ENCODE data around the gene ECM1. TPM values are rescaled to one million over a fixed set of nuclear protein-coding genes. Genes with fewer than 3 reads are reported as not detected.

ECM1 gene
- total RNA-seq, 1 donor from 2014 or later, result 10.8 TPM

DNA sequence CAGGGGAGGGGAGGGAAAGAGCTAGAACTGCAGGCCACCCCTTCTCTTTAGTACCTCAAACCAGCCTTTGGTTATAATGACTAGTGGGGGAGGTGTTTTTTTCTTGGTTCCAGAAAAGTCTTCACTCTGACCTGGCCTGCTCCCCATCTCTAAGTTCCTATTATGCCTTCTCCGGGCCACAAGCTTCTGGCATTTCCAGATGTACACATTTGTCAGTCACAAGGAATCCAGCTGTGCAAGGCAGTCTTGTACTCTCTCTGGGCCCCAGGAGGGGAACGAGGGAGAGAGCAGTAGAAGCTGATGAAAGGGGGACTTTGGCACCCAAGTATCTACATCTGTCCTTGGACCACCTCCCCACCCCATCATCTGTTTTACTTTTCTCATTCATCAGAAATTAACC lies 4.9 kb downstream of the ECM1 start:
- no peak for DNase-seq (ENCODE audit: low spot score)

DNA sequence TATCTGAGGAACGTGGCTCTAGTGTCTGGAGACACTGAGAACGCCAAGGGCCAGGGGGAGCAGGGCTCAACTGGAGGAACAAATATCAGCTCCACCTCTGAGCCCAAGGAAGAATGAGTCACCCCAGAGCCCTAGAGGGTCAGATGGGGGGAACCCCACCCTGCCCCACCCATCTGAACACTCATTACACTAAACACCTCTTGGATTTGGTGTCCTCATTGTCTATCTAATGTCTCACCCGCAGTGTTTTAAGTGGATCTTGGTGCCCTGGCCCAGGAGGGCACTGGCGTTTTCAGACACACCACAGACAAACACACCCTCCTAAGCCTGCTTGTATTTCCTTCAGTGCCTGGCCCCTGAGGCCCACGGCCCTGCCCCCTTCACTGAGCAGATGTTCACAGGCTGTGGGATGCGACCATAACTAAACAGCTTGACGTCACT lies 5.5 kb downstream of the ECM1 start:
- no peak for DNase-seq (ENCODE audit: low spot score)

DNA sequence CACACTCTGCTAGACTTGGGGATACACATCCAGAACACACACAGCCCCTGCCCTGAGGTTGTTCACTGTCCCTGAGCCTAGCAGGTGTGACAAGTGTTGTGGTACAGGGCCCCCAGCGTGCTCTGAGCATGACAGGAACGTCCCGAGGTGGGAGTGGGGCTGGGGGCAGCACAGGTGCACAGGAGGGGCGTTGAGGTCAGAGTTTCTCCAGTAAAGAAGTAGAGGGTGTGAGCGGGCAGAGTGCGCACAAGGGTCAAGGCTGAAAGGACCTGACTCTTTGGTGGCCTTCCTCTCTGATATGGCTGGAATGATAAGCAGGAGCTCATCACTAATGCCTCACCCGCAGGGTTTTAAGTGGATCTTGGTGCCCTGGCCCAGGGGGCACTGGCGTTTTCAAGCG lies 6.4 kb downstream of the ECM1 start:
- DNase-seq (ENCODE audit: low spot score), result no peak

DNA sequence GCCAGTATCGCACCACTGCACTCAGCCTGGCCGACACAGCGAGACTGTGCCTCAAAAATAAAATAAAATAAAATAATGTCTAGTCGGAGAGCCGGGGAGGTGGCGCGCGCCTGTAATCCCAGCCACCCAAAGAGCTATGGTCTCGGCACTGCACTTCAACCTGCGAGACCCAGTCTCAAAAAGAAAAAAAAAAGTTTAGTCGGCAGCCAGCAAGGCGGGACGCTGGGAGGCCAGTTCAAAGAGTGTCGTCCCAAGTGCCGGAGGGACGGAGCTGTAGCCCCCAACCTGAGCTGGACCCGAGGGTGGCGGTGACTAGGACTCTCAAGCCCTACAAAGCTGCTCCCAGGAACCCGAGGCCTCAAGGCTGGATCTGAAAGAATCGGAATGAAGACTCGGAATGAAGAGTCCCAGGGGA lies 7.0 kb downstream of the ECM1 start:
- DNase-seq (ENCODE audit: low spot score), result no peak

DNA sequence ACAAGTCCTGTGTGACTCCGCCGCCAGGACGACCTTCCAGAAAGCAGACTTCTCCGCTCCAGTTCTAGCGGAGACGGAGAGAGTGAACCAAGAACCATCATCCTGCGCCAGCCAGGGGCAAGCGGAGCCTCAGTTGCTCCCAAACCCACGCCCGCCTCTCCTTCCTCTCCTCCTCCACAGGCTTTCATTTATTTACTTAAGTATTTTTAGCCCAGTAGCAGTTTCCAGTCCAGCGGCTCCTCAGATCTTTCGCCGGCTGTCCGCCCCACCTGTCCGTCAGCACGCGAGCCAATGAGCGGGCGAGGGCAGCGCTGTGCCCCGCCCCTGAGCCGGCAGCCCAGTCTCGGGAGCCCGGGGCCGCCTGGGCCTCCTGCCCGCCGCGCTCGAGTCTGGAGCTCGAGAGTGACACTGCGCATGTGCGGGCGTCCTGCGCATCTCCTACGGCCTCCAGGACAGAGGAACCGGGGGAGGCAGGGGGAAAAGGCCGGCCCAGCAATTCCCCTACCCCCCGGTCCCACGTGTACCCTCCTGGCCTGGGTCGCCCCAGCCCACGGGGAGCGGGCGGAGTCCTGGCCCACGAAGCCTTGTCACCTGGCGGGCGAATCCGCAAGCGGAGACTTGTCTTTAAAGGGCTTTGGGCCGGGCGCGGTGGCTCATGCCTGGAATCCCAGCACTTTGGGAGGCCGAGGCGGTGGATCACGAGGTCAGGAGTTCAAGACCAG lies 7.6 kb downstream of the ECM1 start, which contains the start of gene FALEC:
FALEC (plus strand) TSS at position 425 of the 722 bp plus-strand sequence.
- peak; percentile 94 for DNase-seq (ENCODE audit: low spot score)

DNA sequence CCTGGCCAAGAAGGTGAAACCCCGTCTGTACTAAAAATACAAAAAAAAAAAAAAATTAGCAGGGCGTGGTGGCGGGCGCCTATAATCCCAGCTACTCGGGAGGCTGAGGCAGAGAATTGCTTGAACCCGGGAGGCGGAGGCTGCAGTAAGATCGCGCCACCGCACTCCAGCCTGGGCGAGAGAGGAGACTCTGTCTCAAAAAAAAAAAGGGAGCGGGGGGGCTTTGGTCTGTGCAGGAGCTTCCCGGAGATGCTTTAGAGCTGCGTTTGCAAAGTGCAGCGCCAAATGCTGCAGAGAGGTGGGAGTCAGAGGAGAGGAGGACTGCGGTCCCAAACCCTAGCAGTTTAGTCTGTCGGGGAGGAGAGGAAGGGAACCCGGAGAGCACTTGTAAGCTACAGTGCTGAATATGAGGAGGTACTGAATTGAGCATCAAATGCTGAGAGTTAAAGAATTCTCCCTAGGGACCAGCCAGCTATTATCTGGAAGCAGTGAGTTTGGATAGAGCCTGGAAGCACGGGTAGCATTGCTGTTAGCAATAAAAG lies 8.2 kb downstream of the ECM1 start:
- no peak for DNase-seq (ENCODE audit: low spot score)

DNA sequence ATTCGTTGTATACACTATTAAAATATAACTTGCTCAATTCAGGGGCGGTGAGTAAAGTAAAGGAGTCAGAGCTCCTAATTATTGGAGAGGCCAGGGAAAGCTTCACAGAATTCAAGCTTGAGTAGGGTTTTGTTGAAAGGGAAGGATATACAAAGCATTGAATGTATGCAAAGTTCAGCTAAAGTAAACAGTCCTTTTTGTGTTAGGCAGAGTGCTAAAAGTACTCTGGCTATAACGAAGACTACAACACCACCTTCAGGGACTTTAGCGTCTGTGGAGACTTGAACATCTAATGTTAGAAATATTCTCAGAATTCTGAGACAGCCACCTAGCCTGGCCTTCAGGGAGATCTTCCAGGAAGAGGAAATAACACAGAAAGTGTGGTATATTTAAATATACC lies 8.7 kb downstream of the ECM1 start:
- no peak for DNase-seq (ENCODE audit: low spot score)

DNA sequence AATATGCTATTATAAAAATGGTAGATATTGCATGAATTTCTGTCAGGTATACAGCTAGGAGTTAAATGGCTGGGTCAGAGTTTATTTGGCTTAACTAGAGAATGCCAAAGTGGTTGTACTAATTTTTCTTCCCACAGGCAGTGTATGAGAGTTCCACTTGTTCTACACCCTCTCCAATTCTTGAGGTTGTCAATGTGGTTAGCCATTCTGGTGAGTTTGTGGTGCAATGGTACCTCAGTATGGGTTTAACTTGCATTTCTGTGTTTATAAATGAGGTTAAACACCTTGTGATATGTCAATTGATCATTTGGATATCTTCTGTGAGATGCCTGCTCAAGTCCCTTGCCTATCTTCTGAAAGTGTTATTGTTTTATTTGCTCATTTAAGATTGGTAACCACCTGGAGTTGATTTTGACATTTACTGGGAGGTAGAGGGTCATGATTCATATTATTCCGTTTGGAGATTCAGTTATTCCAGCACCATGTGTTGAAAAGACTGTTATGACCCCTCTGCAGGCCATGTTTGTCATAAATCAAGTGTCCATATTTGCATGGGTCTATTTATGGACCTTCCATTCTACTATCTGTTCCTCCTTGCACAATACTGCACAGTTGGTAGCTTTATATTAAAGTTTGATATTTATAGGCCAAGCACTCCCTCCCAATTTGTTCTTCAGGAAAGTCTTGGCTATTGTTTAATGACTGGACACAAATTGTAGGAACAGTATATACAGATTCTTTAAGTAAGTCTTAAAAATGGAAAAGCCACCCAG lies 13.5 kb downstream of the ECM1 start:
- no peak for DNase-seq (ENCODE audit: low spot score)

DNA sequence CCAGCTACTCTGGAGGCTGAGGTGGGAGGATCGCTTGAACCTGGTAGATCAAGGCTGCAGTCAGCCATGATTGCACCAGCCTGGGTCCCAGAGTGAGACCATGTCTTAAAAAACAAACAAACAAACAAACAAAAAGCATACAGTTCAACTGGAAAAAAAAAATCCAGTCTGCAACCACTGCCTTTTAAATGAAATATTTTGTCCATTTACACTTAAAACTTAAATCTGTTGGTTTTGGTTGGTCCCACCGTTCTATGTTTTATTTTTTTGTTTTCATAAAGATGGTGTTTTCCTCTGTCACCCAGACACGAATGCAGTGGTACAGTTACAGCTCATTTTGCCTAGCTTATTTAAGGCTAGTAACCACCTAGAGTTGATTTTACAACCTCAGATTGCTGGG lies 17.4 kb downstream of the ECM1 start:
- DNase-seq (ENCODE audit: low spot score), result no peak

DNA sequence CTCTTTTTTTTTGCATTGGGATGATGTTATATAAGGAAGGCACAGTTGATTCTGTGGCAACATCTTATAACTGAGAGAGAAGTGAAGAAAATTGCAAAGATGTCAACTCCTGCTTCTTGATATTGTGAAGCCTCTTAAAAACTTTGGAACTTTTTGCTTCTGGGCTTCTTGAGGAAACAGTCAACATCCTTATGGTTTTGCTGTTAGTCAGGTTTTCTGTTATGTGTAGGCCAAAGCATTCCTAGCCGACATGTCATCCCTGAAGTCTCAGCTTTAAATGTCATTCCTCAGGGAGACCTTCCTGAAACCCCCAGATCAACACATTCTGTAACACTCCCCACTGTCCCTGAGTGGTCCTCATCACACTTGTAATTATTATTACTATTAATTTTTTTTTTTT lies 20.3 kb downstream of the ECM1 start:
- DNase-seq (ENCODE audit: low spot score), result no peak

DNA sequence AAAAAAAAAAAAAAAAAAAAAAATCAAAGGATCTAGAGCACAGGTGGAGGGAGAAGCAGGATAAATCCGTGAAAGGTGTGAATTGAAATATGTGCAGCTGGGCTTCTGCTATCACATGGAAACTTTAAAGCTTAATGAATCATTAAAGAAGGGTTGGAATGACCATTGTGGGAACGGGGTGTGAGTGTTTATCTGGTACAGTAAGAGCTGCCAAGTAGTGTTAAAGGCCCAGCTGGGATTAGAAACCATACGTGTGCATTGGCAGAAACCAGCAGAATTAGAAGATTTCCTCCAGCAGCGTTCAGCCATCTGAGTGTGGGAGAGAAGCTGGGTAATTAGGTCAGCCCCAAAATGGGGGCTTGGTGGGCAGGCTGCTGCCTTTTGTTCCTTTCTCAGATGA lies 21.1 kb downstream of the ECM1 start:
- DNase-seq (ENCODE audit: low spot score), result no peak

DNA sequence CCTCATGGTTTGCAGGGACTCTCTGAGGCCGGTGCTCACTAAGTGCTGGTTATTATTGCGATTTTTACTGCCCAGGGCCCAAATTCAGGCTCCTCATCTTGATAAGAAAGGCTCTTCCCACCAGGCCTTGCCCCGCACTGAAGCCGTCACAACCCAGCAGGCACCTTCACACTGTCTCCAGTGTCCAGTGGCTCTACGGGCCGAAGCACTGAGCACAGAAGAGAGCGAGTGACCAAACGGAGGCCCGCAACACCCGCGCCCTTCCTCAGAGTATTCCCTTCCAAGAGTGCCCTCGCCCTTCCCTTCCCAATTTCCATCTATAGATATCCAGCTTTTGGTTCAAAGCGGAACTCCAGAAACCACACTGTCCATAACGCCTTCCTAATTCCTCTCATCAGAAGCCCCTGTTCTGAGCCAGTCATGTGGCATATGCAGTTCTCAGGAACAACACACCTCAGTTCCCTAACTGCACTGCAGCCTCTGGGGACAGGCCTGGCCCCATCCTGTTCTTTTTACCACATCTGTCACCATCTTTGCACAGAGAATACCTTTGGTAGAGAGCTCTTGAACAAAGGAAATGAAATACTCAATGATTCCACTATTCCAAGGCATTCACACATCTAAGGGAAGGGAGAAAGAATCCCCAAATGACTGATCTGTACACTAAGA lies 22.7 kb downstream of the ECM1 start:
- no peak for DNase-seq (ENCODE audit: low spot score)

DNA sequence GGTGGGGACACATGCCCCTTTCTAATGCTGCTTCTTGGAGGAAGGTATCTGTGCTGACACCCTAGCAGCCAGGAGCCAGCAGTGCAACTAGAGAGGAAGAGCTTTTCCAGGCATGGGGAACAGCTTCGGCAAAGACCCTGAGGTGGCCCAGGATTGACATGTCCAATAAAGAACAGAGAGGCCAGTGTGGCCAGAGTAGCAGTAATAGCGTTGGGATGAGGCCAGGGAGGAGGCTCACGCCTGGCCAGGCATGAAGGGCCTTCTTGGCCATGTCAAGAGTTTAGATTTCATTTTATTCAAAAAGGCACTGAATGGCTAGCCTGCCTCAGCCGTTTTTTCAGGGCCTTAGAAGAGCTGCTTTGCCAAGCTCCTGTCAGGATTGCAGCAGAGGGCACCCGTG lies 25.0 kb downstream of the ECM1 start:
- no peak for DNase-seq (ENCODE audit: low spot score)

DNA sequence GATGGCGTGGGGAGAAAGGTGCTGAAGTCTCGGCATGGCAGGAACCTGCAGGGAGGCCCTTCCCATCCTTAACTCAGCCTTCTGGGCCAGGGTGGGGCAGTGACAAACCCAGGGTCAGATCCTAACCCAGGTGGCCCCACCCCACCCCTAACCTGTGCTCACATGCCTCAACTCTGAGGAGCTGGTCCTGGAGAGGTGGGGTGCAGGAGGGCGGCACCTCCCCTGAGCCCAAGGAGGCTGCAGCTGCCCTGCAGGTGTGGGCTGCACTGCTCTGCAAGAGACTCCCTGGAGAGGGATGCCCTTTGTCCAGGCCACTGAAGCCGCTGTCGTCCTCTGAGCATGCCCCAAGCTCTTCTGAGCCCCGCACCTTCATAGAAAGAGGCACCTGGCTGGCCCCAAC lies 26.1 kb downstream of the ECM1 start:
- DNase-seq (ENCODE audit: low spot score), result no peak

DNA sequence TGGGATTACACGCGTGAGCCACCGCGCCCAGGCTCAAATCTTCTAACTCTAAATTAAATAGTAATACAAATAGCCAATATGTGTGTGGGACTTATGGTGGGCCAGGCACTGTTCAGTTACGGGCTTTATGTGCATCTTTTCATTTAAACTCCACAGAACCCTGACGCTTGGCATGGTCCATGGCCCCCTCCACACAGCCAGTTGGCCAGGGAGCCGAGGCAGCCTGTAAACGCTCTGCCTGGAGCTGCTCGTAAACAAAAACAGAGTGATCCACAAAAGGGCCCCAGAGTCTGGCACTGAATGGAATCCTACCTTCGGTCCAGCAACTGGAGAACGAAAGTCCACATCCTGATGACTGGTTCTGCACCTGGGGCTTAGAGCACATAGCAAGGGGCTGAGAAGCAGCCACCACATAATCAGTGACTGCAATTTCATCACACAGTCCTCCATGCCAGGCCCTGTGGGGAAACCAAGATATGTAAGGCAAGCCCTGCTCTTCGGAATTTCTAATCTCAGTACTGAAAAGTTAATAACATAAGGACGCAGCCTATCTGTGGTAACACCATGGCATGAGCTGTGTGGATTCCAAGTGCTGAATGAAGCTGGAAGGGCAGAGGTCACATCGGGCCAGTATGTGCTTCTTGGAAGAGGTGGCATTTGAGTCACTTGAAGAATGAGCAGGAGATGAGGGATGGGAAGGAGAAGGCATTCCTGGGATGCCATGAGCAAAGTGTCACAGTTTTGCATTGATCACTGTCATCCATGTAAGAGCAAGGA lies 27.8 kb downstream of the ECM1 start:
- no peak for DNase-seq (ENCODE audit: low spot score)

DNA sequence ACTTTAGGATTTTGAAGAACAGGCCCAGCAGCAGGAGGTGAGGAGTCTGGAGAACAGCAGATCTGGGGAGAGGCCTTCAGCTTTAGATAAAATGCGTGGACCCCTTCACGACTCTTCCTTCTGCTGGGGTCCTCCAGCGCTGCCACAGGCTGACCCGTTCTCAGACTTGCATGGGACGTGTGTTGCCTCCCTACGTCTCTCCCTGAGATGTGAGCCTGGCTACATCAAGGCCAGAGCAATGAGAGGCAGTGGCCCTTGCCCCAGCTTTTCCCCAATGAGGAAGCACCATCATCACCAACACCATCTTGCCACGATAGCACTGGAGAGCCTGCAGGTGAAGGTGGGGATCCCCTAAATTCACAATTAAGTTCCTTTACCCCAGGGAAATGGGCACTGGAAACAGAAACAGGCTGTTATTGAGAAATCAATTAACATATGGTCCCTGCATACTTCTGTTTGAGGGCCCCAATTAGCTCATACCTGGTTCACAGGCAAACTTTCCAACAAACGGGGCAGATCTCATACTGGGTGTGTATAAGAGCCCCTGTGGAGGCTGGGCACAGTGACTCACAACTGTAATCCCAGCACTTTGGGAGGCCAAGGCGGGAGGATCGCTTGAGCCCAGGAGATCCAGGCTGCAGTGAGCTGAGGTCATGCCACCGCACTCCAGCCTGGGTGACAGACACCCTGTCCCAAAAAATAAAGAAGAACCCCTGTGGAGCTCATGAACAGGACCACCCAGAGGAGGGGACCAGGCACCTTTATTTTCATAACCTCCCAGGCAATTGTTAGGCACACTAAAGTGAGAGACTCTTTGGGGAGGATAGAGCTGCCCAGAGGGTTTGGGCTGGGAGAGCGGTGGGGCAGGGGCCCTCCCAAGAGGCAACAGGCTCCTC lies 29.2 kb downstream of the ECM1 start:
- DNase-seq (ENCODE audit: low spot score), result no peak

DNA sequence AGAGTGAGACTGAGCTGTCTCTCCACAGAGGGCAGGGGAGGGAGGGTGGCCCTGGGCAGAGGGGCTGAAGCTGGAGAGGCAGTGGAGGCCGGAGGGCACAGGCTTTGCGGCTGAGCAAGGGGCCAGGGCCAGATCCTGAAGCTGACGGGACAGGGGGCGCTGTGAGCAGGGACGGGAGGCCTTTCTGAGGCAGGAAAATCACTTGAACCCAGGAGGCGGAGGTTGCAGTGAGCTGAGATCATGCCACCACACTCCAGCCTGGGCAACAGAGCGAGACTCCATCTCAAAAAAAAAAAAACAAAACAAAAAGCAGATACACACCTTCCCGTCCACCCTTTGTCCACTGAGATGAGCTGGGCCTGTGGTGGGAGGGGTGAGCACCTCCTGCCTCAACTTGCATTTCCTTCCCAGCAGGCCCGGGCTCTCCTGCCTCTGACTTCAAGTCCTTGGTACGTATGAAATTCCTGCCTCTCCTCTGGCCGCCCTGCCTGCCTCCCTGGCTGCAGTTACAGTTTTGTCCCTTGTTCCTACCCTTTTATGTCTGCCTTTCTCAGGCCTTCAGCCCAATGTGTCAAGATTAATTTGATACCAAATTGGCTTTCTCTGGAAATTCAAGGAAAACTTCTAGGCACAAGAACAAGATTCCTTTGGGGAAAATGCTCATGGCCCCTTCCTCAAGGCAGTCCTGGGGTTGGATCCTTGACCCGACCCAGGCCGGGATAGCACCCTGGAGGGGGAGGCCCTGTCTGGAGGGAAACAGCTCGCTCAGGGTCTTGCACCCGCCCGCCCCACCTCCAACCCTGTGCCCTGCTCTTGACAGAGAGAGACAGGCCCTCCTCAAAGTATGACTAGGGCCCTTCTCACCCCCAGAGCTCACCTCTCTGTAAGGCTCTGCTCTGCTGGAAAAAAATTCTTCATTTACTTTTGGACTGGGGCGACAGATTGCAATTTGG lies 30.1 kb downstream of the ECM1 start:
- peak; percentile 77 for DNase-seq (ENCODE audit: low spot score)

DNA sequence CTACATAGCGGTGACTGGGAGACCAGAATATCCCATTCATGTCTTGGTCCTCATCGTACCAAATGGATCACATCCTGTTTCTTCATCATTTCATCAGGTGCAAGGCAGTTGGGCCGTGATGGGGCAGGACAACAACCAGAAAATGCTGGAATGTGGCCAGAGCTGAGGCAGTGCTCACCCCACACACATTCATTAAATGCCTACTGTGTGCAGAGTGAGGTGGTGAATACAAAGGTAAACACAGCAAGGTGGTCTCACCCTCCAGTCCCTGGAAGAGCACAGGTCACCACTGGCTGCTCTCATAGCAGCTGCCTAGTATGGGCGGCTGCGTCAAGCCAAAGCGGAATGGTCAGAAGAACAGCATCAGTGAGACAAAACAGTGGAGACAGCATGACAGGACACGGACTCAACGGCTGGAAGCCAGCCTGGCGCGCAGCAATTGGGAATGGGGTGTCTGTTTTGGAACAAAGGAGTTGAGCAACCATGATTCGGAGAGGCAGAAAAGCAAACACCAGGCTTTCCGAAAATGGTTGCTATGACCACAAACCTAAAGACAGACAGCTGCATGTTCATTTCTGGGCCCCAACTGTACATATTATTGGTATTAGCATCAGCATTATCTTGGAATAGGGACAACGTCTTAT lies 35.7 kb downstream of the ECM1 start:
- no peak for DNase-seq (ENCODE audit: low spot score)

DNA sequence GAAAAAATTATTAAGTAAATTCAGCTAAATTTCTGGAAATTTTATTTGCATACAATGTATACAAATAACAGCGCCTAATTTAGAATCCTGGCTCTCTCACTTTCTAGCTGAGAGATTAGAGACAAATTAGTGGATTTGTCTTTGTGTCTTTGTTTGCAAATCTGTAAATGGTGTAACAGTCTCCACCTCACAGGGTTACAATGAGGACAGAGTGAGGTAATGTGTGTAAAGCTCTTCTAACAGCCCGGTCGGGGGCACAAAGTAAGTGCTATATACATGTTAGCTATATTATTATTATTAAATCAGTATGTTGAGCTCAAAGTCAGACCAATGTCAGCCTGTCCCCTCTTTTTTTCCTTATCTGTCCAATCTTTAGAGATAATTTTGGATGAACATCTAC lies 36.3 kb downstream of the ECM1 start:
- DNase-seq (ENCODE audit: low spot score), result no peak

All from ureter (tissue), 1 donor.